Mesenchymal stem cell (in vitro differentiated cells and primary cell): ENCODE data around the gene C1QC.

Experiments used
- DNase-seq: peaks from one replicate; pipeline ENCODE4 v3.0.0-alpha.2; 2013
- H2AFZ ChIP-seq: one replicate; pipeline ENCODE4 v1.6.1; 2013; ENCODE audit warnings: low read depth, mild to moderate bottlenecking, control low read depth, inconsistent platforms, low read length, moderate library complexity
- H2AK5ac ChIP-seq: 2 replicates; pipeline ENCODE4 v1.6.1; 2013; ENCODE audit warnings: low read length, moderate library complexity, mild to moderate bottlenecking, inconsistent platforms; ENCODE audit not compliant: severe bottlenecking
- H2BK120ac ChIP-seq: one replicate; pipeline ENCODE4 v1.6.1; 2013; ENCODE audit warnings: low read depth, mild to moderate bottlenecking, inconsistent platforms, low read length, moderate library complexity
- H2BK12ac ChIP-seq, 2 experiments: one replicate each; pipeline ENCODE4 v1.6.1; 2013; ENCODE audit warnings: inconsistent platforms in 2 of 2, low read length in 2 of 2, mild to moderate bottlenecking in 2 of 2, moderate library complexity in 2 of 2, control low read depth in 1 of 2
- H2BK15ac ChIP-seq: one replicate; pipeline ENCODE4 v1.6.1; 2013; ENCODE audit warnings: mild to moderate bottlenecking, low read depth, inconsistent platforms; ENCODE audit not compliant: poor library complexity, severe bottlenecking
- H2BK5ac ChIP-seq: 2 replicates; pipeline ENCODE4 v1.6.1; 2013; ENCODE audit warnings: low read depth, mild to moderate bottlenecking, low read length, control low read depth, inconsistent platforms; ENCODE audit not compliant: poor library complexity, severe bottlenecking
- H3K14ac ChIP-seq, 2 experiments: one replicate each; pipeline ENCODE4 v1.6.1; 2013; ENCODE audit warnings: inconsistent platforms in 2 of 2, low read length in 2 of 2, control low read depth in 1 of 2, mild to moderate bottlenecking in 1 of 2, moderate library complexity in 1 of 2
- H3K18ac ChIP-seq, 2 experiments: one replicate each; pipeline ENCODE4 v1.6.1; 2013; ENCODE audit warnings: inconsistent platforms in 2 of 2, low read length in 2 of 2, control low read depth in 1 of 2, low read depth in 1 of 2, mild to moderate bottlenecking in 1 of 2
- H3K23ac ChIP-seq, 2 experiments: one replicate each; pipeline ENCODE4 v1.6.1; 2013; ENCODE audit warnings: inconsistent platforms in 2 of 2, low read length in 2 of 2, mild to moderate bottlenecking in 2 of 2, moderate library complexity in 2 of 2, control low read depth in 1 of 2
- H3K27ac ChIP-seq: 2 replicates; pipeline ENCODE4 v1.5.1; 2013; ENCODE audit warnings: mild to moderate bottlenecking, moderate library complexity, low read length, control low read depth, inconsistent platforms; ENCODE audit not compliant: poor library complexity, severe bottlenecking
- H3K27me3 ChIP-seq, 2 experiments: 2 replicates each; pipeline versions ENCODE4 v1.6.1 to v1.7.0; 2013; ENCODE audit warnings: low read length in 2 of 2, mild to moderate bottlenecking in 2 of 2, moderate library complexity in 2 of 2, control low read depth in 1 of 2, inconsistent platforms in 1 of 2; ENCODE audit not compliant: control insufficient read depth in 1 of 2, insufficient read depth in 1 of 2
- H3K36me3 ChIP-seq, 2 experiments: 2 replicates each; pipeline versions ENCODE4 v1.6.1 to v1.7.0; 2013; ENCODE audit warnings: low read length in 2 of 2, control low read depth in 1 of 2, inconsistent platforms in 1 of 2, low read depth in 1 of 2, mild to moderate bottlenecking in 1 of 2; ENCODE audit not compliant: insufficient read depth in 2 of 2, control insufficient read depth in 1 of 2
- H3K4ac ChIP-seq, 2 experiments: one replicate each; pipeline ENCODE4 v1.6.1; 2013; ENCODE audit warnings: inconsistent platforms in 2 of 2, low read length in 2 of 2, mild to moderate bottlenecking in 2 of 2, moderate library complexity in 2 of 2, control low read depth in 1 of 2, low read depth in 1 of 2
- H3K4me1 ChIP-seq: 2 replicates; pipeline ENCODE4 v1.6.1; 2013; ENCODE audit warnings: low read depth, low read length, control low read depth; ENCODE audit not compliant: control insufficient read depth, insufficient read depth
- H3K4me2 ChIP-seq: 2 replicates; pipeline ENCODE4 v1.6.1; 2013; ENCODE audit warnings: low read length, mild to moderate bottlenecking, inconsistent platforms; ENCODE audit not compliant: poor library complexity, severe bottlenecking
- H3K4me3 ChIP-seq, 2 experiments: 2 replicates each; pipeline versions ENCODE4 v1.5.1 to v1.7.0; 2013; ENCODE audit warnings: low read length in 2 of 2, mild to moderate bottlenecking in 2 of 2, control low read depth in 1 of 2, low read depth in 1 of 2; ENCODE audit not compliant: insufficient read depth in 1 of 2
- H3K79me1 ChIP-seq: replicated peaks from 2 replicates; pipeline ENCODE4 v1.6.1; 2013; ENCODE audit warnings: mild to moderate bottlenecking, control low read depth, low read length, inconsistent platforms; ENCODE audit not compliant: poor library complexity, severe bottlenecking
- H3K9ac ChIP-seq: 2 replicates; pipeline ENCODE4 v1.7.0; 2013; ENCODE audit warnings: mild to moderate bottlenecking, low read length, moderate library complexity
- H3K9me3 ChIP-seq: 2 replicates; pipeline ENCODE4 v1.7.0; 2013; ENCODE audit warnings: mild to moderate bottlenecking, low read length; ENCODE audit not compliant: control insufficient read depth
- H4K8ac ChIP-seq: one replicate; pipeline ENCODE4 v1.6.1; 2013; ENCODE audit warnings: inconsistent platforms, mild to moderate bottlenecking, low read length, moderate library complexity
- H4K91ac ChIP-seq: one replicate; pipeline ENCODE4 v1.6.1; 2013; ENCODE audit warnings: mild to moderate bottlenecking, low read length, inconsistent platforms
- WGBS: methylation state at CpG from one replicate; pipeline ENCODE4 v1.1.7; 2013; ENCODE audit warnings: mixed read lengths; 5-methylcytosine and 5-hydroxymethylcytosine counted together

C1QC gene

GRCh38 chr1:22618056-22618455 is 25.4 kb upstream of the C1QC start:
- Histone ChIP-seq H4K8ac (no peak overlapping the region), H3K4me2 (no peak overlapping the region), H2BK12ac (no peak overlapping the region), H3K79me1 (no peaks in the 10 kb centered on the region), H2AK5ac (no peak overlapping the region), H3K27ac (no peak overlapping the region), H3K9me3 (no peaks in the 10 kb centered on the region), H3K27me3 (peaks cover 73 to 89% of the 10 kb centered on the region in 2 experiments), H2AFZ (no peak overlapping the region), H3K23ac (no peak overlapping the region), H3K4me1 (no peaks in the 10 kb centered on the region), H4K91ac (no peak overlapping the region), H3K18ac (no peak overlapping the region), H3K9ac (no peak overlapping the region), H2BK120ac (no peak overlapping the region), H3K14ac (no peak overlapping the region), H2BK15ac (no peak overlapping the region), H3K4me3 (no peak overlapping the region), H3K4ac (no peak overlapping the region), H2BK5ac (no peak overlapping the region), H3K36me3 (no peaks in the 10 kb centered on the region)
- WGBS, result 78% methylated on average over 16 of the region's 16 CpGs
- no peak for DNase-seq

GRCh38 chr1:22619252-22619651 is 24.2 kb upstream of the C1QC start:
- Histone ChIP-seq H3K4ac (no peak overlapping the region), H4K91ac (no peak overlapping the region), H2AK5ac (no peak overlapping the region), H3K79me1 (no peaks in the 10 kb centered on the region), H3K27ac (no peak overlapping the region), H3K4me2 (no peak overlapping the region), H2AFZ (no peak overlapping the region), H3K14ac (no peak overlapping the region), H3K4me1 (no peaks in the 10 kb centered on the region), H2BK12ac (no peak overlapping the region), H4K8ac (no peak overlapping the region), H2BK120ac (no peak overlapping the region), H2BK15ac (no peak overlapping the region), H3K27me3 (peaks cover 61 to 86% of the 10 kb centered on the region in 2 experiments), H2BK5ac (no peak overlapping the region), H3K36me3 (no peaks in the 10 kb centered on the region), H3K4me3 (no peak overlapping the region), H3K18ac (no peak overlapping the region), H3K9me3 (no peaks in the 10 kb centered on the region), H3K23ac (no peak overlapping the region), H3K9ac (no peak overlapping the region)
- no peak for DNase-seq
- WGBS, result 82% methylated on average over 6 of the region's 7 CpGs

GRCh38 chr1:22619798-22620197 is 23.6 kb upstream of the C1QC start:
- H2AFZ ChIP-seq, result no peak overlapping the region
- no peak overlapping the region for H4K91ac ChIP-seq
- H4K8ac ChIP-seq, result no peak overlapping the region
- no peak overlapping the region for H3K4me2 ChIP-seq
- H2BK12ac ChIP-seq, result no peak overlapping the region
- no peak overlapping the region for H3K4me3 ChIP-seq
- H3K18ac ChIP-seq, result no peak overlapping the region
- H3K4ac ChIP-seq, result no peak overlapping the region
- no peak for DNase-seq
- H3K27me3 ChIP-seq, result peaks cover 57 to 85% of the 10 kb centered on the region in 2 experiments
- no peak overlapping the region for H3K27ac ChIP-seq
- no peak overlapping the region for H2BK15ac ChIP-seq
- H3K14ac ChIP-seq, result no peak overlapping the region
- no peaks in the 10 kb centered on the region for H3K36me3 ChIP-seq
- H3K9me3 ChIP-seq, result no peaks in the 10 kb centered on the region
- H3K4me1 ChIP-seq, result no peaks in the 10 kb centered on the region
- no peaks in the 10 kb centered on the region for H3K79me1 ChIP-seq
- no peak overlapping the region for H2AK5ac ChIP-seq
- H2BK5ac ChIP-seq, result no peak overlapping the region
- no peak overlapping the region for H3K9ac ChIP-seq
- H3K23ac ChIP-seq, result no peak overlapping the region
- H2BK120ac ChIP-seq, result no peak overlapping the region
- 95% methylated on average over 11 of the region's 12 CpGs for WGBS

GRCh38 chr1:22621761-22622160 is 21.7 kb upstream of the C1QC start:
- WGBS, result no CpG with 5 or more reads among the region's 4 CpGs
- Histone ChIP-seq H2BK120ac (no peak overlapping the region), H3K27me3 (peaks cover 60 to 89% of the 10 kb centered on the region in 2 experiments), H3K27ac (no peak overlapping the region), H3K23ac (no peak overlapping the region), H4K91ac (no peak overlapping the region), H3K18ac (no peak overlapping the region), H2AK5ac (no peak overlapping the region), H3K14ac (no peak overlapping the region), H2BK5ac (no peak overlapping the region), H3K4me1 (no peaks in the 10 kb centered on the region), H3K4me2 (no peak overlapping the region), H3K4ac (no peak overlapping the region), H4K8ac (no peak overlapping the region), H2BK15ac (no peak overlapping the region), H2AFZ (no peak overlapping the region), H3K79me1 (no peaks in the 10 kb centered on the region), H3K36me3 (no peaks in the 10 kb centered on the region), H3K9ac (no peak overlapping the region), H3K9me3 (no peaks in the 10 kb centered on the region), H2BK12ac (no peak overlapping the region), H3K4me3 (no peak overlapping the region)
- no peak for DNase-seq
